ENCODE results near the gene DAD1.

GRCh38 chr14:22577334-22577908, 11.6 kb downstream of the DAD1 start:
- no peak for TF ChIP-seq GATA2 (IDR thresholded peaks at IDR 0.05; ENCODE audit: low read depth, low read length)
- no peak for TF ChIP-seq GATA3 (IDR thresholded peaks at IDR 0.05; ENCODE audit: low read depth, low read length)

Data from SH-SY5Y (cell line).